GM18867 (cell line): ENCODE measurements around the gene ABCC4.

Source experiments
- ATAC-seq: cut with Tn5 transposase; IDR thresholded peaks from one replicate; pipeline ENCODE4 v1.9.1; 2021; ENCODE audit warnings: mild to moderate bottlenecking, moderate library complexity; ENCODE audit not compliant: unreplicated experiment

The ABCC4 gene

DNA sequence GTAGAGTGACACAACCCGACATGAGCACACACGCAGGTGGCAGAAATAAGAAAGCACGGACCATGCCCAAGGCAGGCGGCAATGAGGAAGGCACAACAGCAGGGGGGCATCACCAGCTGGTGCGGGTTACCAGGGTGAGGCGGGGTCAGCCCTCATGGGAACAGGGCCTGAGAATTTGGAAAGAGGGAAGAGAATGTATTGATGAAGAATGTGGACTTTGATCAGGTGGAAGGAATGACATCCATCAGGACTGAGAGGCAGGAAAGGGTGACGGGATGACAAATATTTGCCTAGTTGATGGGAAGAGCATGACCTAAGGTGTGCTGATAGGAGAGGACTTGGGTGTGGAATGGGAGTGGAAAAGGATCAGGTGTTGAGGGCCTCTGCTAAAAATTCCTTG lies 177.5 kb downstream of the ABCC4 start:
- ATAC-seq, result no peak

DNA sequence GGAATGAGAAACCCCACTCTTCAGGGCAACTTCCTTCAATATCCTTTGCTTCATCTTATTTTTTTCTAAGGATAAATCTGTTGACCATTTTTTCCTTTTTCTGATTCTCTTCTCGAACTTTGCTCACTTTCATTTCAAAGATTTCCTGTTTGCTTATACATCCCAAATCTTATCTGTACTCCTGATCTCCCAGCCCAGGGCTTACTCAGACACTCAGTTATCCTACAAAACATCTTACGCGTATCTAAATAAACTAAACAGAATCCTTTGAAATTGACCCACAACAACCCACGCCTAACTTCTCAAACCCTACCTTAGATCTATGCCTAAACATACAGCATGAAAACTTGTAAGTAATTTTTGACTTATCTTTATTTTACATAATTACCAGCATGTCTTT lies 179.2 kb downstream of the ABCC4 start:
- ATAC-seq, result no peak

DNA sequence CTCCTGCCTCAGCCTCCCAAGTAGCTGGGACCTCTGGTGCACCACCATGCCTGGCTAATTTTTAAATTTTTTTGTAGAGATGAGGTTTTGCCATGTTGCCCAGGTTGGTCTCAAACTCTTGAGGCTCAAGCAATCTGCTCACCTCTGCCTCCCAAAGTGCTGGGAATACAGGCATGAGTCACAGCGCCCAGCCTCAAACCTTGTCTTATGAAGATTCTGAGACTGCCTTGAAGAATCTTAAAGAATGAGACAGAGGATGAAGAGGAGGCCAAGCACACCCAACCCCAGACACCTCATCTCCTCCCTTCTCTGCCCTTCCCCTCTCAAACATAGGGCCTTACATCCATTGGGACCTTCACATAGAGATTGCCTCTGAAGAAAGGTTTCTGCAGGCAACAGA lies 179.7 kb downstream of the ABCC4 start:
- no peak for ATAC-seq

DNA sequence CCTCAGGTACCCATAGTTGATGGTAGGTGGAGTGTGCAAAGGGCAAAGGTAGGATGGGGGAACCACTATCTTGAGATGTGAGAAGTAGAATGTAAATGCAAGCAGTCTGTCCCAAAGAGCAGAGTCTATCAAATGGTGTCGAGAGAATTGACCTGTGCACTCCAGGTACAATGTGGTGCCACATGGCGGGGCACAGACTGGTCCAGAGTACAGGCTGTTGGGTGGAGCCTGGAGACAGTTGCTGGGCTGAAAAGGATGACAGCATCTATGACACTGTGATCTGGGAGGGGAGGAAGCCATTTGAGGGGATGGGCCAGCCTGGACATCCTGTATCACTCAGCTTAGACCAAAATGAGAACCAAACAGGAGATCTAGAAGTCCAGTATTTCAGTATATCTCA lies 180.6 kb downstream of the ABCC4 start:
- ATAC-seq, result no peak

DNA sequence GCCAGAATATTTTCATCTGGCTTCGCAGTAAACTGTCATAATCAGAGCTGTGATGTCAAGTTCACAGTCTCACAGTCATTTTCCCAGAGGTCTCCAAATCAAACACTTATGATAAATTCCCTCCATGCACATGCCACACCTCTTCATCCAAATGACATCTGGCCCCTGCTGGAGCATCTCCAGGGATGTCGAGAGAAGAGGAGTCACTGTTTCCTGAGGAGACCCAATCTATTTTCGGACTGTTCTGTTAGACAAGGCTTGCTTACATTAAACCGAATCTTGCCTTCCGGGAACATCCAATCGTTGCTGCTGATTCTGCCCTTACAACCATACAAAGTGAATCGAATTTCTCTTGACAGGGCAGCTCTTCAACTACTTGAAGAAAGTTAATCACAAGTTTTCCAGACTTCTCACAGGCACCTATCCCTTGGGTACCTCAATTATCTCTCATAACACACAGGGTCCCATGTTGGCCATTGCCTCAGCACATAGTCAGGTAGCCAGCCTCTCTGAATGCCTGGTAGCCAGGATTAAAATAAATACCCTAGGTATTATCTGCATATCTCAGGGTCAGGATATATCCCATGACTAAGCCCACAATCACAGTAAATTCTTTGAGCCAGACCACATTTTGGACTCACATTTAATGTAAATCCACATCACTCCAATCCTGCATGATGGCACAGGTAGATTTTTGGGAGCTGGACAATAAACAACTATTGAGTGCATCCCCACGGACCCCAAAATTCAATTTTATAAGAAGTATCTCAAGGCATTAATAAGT lies 182.5 kb downstream of the ABCC4 start:
- no peak for ATAC-seq

DNA sequence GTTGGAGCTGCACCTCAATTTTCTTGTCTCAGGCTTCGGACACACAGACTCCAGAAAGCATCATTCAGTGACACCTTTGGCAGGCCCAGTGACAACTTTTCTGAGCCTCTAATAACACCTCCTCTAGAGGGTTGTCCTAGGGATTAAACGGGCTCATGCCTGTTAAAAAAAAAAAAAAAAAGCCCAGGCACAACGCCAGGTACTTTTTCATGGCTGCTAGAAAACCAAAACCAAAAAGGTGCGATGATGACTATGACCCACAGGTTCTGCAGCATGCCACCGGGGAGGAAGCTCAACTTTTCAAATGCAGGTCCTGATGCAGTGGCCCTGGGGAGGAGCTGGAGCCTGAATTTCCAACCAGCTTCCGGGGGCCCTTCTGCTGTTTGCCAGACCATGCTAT lies 184.2 kb downstream of the ABCC4 start:
- ATAC-seq, result peak; percentile 85

DNA sequence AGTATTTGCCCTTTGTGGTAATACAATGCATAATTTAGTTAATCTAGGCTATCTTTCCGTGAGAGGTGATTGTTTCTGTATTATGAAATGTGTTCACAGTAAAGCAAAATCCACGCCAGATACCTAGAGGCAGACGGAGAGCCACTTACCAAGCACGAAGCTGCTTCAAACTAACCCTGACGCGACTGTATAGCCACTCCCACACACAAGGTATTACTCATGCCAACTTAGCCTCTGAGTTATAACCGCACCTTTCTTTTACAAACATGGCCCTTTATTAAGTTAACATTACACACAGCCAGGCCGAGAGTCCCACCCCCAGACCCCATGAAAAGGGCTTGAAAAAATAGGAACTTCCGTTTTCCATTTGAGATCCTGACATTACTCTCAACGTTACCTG lies 185.7 kb downstream of the ABCC4 start:
- ATAC-seq, result no peak

DNA sequence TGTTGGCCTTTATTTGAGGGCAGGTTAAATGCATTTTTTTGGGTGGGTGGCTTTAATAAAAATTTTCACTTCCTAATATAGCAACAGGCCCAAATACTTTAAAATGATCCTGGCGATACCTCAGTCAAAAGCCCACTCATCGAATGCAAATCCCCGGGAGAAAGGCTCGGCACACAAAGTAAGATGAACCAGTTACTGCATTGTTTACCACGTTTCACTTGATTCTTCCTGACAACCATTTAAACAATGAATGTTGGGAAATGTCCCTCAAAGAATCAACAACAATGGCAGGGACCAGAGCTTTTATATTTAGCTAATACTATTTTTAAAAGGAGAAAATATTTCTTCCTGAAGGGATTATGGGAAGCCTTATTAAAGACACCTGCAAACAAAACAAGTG lies 187.7 kb downstream of the ABCC4 start:
- no peak for ATAC-seq

DNA sequence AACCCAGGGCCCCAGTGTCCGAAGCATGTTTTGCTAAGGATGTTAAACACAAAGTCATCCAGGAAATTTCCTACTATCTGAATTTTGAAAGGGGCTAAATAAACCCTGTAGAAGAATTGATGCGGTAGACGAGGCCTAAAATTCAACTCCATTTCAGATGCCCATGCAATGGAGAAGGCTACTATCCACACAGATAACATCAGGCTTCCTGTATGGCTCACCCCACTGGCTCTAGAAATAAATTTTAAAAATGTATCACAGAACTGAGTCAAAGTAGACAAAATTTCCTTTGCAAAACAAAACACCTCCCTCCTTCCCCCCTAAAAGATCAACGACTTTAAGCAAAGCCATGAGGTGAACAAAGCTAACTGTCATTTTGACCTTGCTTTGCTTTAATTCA lies 188.4 kb downstream of the ABCC4 start:
- ATAC-seq, result no peak

DNA sequence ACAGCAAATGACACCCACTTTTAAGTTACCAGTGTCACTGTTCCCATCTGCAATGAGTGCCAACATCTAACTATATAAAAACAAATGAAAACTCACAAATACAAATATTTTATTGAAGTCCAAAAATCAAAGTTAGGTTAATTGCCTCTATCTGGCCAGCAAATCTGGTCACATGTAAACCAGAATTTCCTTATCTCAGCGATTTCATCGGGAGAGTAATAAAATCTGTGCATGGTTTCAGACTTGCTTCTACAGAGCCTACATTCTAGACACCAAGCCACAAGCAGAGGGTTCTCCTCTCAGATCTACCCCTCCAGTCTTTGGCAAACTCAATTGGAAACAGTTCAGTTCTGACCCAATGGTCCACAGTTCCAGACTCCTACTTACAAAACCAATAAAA lies 189.6 kb downstream of the ABCC4 start:
- no peak for ATAC-seq

DNA sequence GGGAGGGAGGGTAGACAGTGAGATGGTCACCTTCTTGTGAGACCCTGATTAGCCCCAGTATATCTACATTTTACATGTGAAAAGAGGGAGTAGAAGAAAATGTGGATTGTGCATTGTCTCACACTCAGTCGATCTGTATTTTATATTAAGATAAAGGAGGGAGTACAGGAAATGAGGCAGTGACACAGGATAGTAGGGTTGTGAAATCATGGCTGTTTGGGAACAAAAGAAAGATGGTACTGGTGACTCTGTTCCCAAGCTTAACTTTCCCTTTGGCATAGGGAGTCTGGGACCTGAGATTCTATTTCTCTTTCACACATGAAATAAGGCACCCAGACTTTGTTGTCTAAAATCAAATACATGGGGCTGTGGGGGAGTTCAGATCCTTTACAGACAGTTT lies 194.7 kb downstream of the ABCC4 start:
- ATAC-seq, result no peak

DNA sequence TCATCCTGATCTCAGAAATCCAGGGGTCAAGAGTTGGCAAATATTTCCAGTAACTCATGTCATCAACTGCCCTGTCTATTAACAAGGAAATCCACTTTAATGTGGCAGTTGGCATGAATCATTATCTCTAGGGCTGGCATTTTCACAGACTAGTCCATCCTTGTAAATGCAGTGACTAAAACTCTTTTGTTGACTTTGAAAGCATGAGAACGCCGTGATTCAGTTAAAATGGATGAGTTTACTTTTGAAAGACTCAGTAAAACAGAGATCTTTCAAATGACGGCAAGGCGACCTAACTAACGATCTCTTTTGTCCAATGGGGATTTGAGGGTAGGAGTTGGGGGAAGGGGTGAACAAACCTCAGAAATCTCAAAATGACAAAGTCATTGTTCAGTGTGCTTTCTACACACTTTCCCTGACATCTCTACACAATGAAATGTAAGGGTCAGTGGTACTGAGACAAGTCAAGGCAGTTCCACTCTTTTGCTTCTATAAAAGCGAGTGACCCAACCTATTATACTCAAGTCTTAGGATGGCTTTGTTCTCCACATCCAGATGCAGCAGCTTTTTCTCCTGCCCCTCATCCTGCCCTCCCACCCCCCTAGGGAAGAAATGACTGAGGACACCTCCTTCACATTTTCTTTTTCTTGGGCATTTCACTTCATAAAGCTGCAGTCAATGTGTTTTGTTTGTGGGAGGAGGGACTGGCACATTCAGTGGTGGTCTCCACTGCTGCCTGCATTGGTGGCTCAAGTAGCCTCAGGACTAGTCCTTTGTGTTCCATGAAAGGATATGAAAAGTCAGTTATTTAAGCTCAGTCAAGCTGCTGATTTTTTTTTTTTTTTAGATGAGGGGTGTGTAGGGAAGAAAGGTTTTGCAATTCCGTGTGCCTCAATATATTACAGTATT lies 200.5 kb downstream of the ABCC4 start:
- ATAC-seq, result no peak

DNA sequence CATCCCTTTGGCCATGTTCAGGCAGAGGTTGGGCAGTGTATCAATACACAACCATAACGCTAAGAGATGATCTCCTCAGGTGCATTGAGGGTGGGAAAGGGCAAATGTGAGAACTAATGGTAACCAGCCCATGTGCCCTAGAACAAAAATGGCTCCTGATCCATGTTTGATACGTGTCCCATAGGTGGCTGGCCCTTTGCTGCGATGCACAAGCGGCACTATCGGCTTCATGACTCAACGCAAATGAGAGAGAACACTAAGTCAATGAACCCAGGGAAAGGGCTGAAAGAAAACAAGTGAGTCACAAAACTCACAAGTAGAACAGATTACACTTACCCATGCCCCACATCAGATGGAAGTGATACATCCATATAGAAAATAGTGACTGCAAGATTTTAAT lies 201.7 kb downstream of the ABCC4 start:
- no peak for ATAC-seq

DNA sequence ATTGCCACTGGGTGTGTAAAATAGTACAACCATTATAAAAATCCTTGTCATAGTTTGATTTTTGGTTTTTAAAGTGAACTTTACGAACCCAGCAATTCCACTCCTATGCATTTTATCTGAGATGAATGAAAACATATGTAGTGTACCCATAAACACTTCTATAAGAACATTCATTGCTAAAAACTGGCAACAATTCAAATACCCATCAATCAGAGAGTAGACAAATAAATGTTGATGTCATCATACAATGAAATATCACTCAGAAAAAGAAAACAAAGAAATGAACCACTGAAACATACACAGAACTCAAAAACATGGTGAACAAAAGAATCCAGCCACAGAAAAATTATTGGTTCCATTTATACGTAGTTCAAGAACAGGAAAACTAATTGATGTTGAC lies 202.3 kb downstream of the ABCC4 start:
- ATAC-seq, result no peak

DNA sequence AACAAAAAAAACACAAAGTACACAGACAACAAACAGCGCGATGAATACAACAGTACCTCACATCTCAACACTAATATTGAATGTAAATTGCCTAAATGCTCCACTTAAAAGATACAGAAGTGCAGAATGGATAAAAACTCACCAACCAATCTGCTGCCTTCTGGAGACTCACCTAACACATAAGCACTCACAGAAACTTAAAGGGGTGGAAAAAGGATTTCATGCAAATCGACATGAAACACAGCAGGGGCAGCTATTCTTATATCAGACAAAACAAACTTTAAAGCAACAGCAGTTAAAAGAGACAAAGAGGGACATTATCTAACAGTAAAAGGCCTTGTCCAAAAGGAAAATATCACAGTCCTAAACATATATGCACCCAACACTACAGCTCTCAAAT lies 209.5 kb downstream of the ABCC4 start:
- ATAC-seq, result peak; percentile 92

DNA sequence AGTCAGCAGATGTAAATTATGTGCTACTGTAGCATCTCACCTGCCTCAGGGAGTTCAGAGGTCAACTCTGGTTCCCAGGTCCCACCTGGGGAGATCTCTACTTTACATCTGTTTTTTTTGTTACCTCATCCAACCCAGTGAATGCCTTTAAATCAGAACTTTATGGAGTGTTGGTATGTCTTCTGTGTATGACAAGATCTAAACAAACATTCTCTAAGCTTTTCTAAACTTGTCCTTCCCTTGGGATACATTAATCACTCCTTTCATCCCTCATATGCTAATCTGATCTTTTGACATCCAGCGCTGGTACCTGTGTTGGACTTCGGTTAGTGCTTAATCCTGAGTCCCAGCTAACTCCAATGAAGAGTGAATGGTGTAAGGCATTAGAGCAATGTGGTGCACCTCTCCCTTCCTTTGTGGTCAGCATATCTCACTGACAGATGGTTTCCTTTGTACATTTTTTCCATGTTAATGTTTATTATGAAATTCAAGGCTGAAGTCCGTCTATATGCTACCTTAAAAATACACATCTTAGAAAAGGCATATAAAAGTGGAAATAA lies 213.4 kb downstream of the ABCC4 start:
- ATAC-seq, result no peak

DNA sequence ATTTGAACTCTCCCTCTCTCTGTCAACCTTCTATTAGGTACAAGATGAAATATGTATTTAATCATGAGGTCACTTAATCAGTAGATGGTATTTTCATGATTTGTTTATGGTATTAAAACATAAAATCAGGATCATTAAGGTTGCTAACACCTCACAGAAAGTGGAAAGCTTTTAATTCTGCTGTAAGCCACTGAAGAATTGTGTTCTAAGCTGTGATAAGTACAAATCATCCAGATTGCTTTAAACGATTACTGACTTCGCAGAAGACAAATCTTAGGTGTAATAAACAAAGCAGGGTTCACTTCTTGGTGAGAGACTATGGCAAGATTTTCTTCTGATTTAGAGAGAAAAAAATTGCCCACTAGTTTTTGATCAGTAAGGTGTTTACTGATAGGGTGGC lies 214.5 kb downstream of the ABCC4 start:
- no peak for ATAC-seq

DNA sequence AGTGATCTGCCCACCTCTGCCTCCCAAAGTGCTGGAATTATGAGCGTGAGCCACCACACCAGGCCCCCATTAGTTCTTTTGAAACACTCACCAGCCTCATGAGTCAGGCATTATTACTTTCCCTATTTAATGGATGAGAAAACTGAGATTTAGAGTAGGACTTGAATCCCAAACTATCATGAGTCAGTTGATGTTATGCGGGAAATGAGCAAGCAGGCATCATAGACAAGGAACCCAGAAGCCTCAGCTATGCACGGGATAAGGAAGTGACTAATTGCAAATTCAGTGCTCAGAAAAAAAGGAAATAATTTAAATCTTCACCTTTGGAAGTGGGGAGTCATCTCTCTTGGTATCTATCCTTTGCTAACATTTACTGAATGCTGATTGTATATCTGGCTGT lies 217.5 kb downstream of the ABCC4 start:
- ATAC-seq, result no peak

DNA sequence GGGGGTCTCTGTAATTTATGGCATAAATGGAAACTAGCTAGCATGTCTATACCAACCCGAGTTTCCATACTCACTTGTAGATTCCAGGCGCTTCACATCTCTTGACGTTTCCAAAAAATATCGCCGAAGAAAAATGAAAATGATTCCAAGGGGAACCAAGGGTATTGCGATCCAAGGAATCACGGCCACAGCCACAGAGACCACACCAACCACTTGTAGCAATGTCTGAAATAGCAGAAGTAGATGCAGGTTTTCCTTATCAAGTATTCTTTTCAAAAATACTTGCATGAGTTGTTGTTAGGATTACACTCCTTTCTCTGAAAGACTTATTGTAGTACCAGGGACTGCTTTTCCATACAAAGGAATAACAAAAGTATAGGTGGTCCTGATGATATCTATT lies 218.2 kb downstream of the ABCC4 start:
- no peak for ATAC-seq

DNA sequence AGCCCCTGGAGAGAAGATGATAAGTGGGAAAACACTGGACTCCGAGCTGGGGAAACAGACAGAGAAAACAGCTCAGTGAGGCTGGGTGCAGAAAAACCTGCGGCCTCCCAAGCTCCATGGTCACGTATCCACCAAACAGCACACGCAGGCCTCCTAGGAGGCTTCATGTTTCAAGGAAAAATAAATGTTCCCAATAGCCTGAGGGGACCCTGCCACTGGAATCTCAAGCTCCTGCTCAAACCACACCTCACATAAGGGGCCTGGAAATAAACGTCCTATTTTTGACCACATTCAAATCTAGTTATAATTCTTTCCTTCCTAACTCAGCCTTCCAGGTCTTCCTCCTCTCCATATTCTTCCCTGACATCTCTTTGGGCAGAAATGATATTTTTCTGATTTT lies 225.7 kb downstream of the ABCC4 start:
- ATAC-seq, result no peak

DNA sequence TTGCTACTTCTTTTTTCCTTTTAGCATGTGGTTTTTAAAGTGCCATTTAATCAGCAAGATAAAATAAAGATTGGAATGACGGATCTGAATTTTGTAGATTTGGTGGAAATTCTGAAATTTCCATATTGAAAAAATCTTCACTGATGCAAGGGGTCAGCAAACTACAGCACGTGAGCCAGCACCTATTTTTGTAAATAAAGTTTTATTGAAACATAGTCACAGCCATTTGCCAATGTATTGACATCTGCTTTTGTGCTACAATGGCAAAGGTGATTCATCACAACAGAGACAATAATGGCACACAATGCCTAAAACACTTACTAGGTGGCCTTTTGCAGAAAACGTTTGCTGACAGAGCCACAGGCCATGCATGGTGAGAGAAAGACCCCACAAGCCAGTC lies 226.4 kb downstream of the ABCC4 start:
- no peak for ATAC-seq

DNA sequence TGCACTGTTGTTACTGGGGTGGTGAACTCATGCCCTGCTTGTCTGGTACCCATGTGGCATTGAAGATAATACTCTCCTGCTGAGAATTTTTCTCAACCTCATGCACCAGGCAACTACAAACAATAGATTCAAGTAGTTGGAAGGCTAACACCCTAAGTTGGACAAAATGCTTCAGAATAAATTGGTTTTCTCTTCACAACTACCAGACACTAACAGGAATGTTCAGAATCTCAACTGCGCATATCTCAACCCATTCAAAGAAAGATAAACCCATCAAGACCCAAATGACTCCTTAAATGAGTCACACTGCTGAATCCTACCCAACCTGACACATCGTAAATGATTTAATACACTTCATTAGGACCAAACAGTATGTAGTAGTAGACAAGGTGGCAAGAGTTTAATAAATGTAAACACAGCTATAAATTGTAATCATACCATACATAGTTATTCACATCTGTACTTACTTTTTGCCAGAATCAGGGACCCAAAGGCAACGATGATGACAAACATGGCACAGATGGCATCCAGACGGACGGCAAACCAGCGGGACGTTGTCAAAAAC lies 227.4 kb downstream of the ABCC4 start:
- ATAC-seq, result no peak
